GM23248 (cell line): Measurements from ENCODE around the gene AIPL1.

ENCODE experiments used
- EZH2 ChIP-seq: fragments of 200-600 bp; sonication (generic); IDR thresholded peaks from 2 replicates; pipeline ENCODE4 v1.6.1; 2018; ENCODE audit warnings: antibody characterized with exemption, mild to moderate bottlenecking; ENCODE audit not compliant: insufficient read depth, poor library complexity, severe bottlenecking
- EZH2phosphoT487 ChIP-seq: fragments of 200-600 bp; sonication (generic); IDR thresholded peaks from 2 replicates; pipeline ENCODE4 v1.6.1; 2018; ENCODE audit warnings: antibody characterized with exemption, moderate library complexity, mild to moderate bottlenecking, low read depth; ENCODE audit not compliant: insufficient read depth

GRCh38 chr17:6426356-6427101, 8.4 kb downstream of the AIPL1 start:
- TF ChIP-seq EZH2, result no peak
- TF ChIP-seq EZH2phosphoT487, result no peak
